GM12891 (cell line): Measurements from ENCODE around the gene CACNB4.

Source experiments
- PAX5 ChIP-seq: IDR thresholded peaks from 2 replicates; pipeline ENCODE4 v1.6.1; 2011; ENCODE audit warnings: low read length, moderate library complexity, mild to moderate bottlenecking; ENCODE audit not compliant: insufficient read depth, severe bottlenecking
- POLR2A ChIP-seq: IDR thresholded peaks from 2 replicates; pipeline ENCODE4 v1.6.1; 2011; ENCODE audit warnings: low read depth, low read length, control low read depth
- POLR2AphosphoS5 ChIP-seq: IDR thresholded peaks from 2 replicates; pipeline ENCODE4 v1.6.1; 2011; ENCODE audit warnings: low read depth, low read length, control low read depth
- TAF1 ChIP-seq: IDR thresholded peaks from 2 replicates; pipeline ENCODE4 v1.6.1; 2011; ENCODE audit warnings: low read depth, low read length, control low read depth

DNA sequence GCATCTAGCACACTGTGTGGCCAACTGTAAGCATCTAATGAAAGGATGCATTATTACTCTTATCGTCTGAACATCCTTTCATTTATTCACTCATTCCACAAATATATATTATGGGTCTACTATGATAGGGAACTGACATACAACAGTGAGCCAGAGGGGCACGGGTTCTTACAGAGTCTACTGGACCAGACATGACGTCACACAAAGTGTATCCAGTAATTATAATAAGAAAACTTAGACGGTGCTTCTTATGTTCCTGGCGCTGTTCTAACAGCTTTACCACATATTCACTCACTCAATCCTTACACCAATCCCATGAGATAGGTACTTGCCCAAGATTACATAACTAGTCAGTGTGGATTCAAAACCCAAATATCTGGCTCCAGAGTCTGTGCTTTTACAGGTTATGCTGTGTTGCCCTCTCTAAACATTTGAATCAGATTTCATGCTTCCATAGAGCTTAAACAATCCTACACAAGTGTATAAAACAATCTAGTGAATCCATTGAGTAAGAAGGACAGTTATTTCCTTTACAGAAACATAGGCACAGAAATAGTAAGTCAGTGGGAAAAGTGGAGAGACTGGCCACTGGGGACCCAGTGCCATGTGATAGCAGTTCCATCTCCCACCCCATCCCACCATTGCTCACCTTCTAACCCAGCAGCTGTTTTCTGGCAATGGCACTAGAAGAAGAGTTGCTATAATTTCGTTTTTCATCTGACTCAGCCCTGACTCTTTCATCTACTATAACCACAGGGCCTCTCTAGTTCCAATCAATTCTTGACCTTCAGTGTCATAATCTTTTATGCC, 246.4 kb downstream of the CACNB4 start:
- TF ChIP-seq POLR2A (no peak), POLR2AphosphoS5 (no peak), TAF1 (no peak), PAX5 (no peak)
